Prostate gland (tissue), 2 donors: ENCODE results near the gene GDF2. TPM values are rescaled to one million over a fixed set of nuclear protein-coding genes. Genes with fewer than 3 reads are reported as not detected.

ENCODE experiments used
- DNase-seq: peaks from one replicate; pipeline ENCODE4 v3.0.0-alpha.2; 2019; ENCODE audit warnings: low spot score
- H3K27ac ChIP-seq, 2 donors: fragments of 200-600 bp; sonication (generic); 2 replicates each; pipeline ENCODE4 v1.5.1; 2017 to 2019
- H3K27me3 ChIP-seq: fragments of 200-600 bp; sonication (generic); replicated peaks from 2 replicates; pipeline ENCODE4 v1.5.1; 2019; ENCODE audit not compliant: insufficient read depth
- H3K36me3 ChIP-seq, 2 donors: fragments of 200-600 bp; sonication (generic); 1 replicate in 1 of 2; 2 replicates in 1 of 2; pipeline versions ENCODE4 v1.5.1 to v1.8.1; 2017 to 2019
- H3K4me1 ChIP-seq: fragments of 200-600 bp; sonication (generic); replicated peaks from 2 replicates; pipeline ENCODE4 v1.5.1; 2019
- H3K4me3 ChIP-seq, 2 donors: fragments of 200-600 bp; sonication (generic); 2 replicates each; pipeline ENCODE4 v1.5.1; 2017 to 2019
- H3K9me3 ChIP-seq: fragments of 200-600 bp; sonication (generic); 2 replicates; pipeline ENCODE4 v1.5.1; 2017
- POLR2A ChIP-seq: fragments of 450-650 bp; IDR thresholded peaks from one replicate; pipeline ENCODE4 v1.6.1; 2016; ENCODE audit warnings: antibody characterized with exemption, mild to moderate bottlenecking
- POLR2AphosphoS5 ChIP-seq: sonication (generic); formaldehyde crosslinking; IDR thresholded peaks from one replicate; pipeline ENCODE4 v1.6.1; 2017; ENCODE audit warnings: antibody characterized with exemption
- WGBS: methylation state at CpG from one replicate; pipeline ENCODE4 v1.1.5; 2018; 5-methylcytosine and 5-hydroxymethylcytosine counted together
- intact Hi-C: fragments of 100-400 bp; cut with DNase I; formaldehyde crosslinking; loops from one replicate; pipeline ENCODE4 v1.14.2; 2022
- total RNA-seq, 2 donors: library from RNA; depleted of rRNA; stranded (reverse); fragments of >200 nt; gene quantifications; one replicate each; pipeline ENCODE4 v1.1.0, GENCODE V29; 2016
- TF ChIP-seq, protein P1 (sequence below), 4 experiments: fragments of 200-600 bp in 2 of 4; fragments of 450-650 bp in 2 of 4; sonication (generic) in 2 of 4; IDR thresholded peaks; 1 replicate in 3 of 4; 2 replicates in 1 of 4; pipeline ENCODE4 v1.5.1; 2016 to 2019; ENCODE audit warnings: antibody characterized with exemption in 4 of 4, mild to moderate bottlenecking in 2 of 4, moderate library complexity in 2 of 4

GDF2 gene
- total RNA-seq, 2 donors from 2014 or later, result not detected

DNA sequence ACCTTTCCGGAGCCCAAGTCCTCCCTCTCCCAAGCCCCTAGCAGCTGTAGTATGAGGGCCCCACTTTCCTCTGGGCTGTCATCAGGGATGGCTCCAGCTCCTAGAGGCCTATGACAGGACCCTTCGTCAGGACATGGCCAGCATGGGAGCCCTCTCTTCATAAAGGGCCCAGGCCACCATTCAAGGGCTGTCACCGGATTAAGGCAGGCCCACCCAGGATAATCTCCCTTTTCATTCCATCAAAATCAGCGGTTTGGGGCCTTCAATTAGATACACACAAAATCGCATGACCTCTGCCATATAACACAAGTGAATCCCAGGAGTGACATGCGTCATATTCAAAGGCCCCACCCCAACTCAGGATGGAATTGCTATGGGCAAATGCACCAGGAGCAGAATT is 34.4 kb upstream of the GDF2 start:
- DNase-seq, result no peak
- WGBS, result 87% methylated on average over 6 of the region's 6 CpGs
- H3K27ac ChIP-seq, result no peak overlapping the region
- no peak overlapping the region for H3K4me3 ChIP-seq
- TF ChIP-seq POLR2AphosphoS5 (no peak), POLR2A (no peak)
- TF ChIP-seq, protein P1, sequence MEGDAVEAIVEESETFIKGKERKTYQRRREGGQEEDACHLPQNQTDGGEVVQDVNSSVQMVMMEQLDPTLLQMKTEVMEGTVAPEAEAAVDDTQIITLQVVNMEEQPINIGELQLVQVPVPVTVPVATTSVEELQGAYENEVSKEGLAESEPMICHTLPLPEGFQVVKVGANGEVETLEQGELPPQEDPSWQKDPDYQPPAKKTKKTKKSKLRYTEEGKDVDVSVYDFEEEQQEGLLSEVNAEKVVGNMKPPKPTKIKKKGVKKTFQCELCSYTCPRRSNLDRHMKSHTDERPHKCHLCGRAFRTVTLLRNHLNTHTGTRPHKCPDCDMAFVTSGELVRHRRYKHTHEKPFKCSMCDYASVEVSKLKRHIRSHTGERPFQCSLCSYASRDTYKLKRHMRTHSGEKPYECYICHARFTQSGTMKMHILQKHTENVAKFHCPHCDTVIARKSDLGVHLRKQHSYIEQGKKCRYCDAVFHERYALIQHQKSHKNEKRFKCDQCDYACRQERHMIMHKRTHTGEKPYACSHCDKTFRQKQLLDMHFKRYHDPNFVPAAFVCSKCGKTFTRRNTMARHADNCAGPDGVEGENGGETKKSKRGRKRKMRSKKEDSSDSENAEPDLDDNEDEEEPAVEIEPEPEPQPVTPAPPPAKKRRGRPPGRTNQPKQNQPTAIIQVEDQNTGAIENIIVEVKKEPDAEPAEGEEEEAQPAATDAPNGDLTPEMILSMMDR (IDR thresholded peaks at IDR 0.05), result no peak
- H3K27me3 ChIP-seq, result no peaks in the 10 kb centered on the region
- H3K9me3 ChIP-seq, result no peaks in the 10 kb centered on the region
- H3K4me1 ChIP-seq, result no peaks in the 10 kb centered on the region
- no peaks in the 10 kb centered on the region for H3K36me3 ChIP-seq
- intact Hi-C loops, result no loop called here

DNA sequence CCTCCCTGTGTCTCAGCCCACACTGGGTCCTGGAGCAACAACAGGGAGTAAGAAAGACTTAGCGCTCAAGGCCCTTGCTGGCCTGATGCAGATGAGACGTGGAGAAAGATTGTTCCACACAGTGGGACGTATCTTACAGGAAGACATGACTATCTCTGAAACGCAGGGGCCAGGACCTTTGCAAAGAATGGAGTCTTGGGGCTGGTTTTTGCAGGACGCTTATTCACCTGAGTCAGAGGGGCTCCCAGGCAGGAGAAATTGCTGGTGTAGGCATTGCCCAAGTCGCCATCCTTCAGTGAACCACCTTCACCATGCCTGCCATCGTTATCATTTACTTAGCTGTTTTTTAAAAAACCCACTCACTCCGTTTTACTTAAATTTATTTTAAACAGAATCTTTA is 34.0 kb upstream of the GDF2 start:
- Histone ChIP-seq H3K4me1 (no peaks in the 10 kb centered on the region), H3K9me3 (no peaks in the 10 kb centered on the region), H3K4me3 (no peak overlapping the region), H3K27me3 (no peaks in the 10 kb centered on the region), H3K27ac (no peak overlapping the region), H3K36me3 (no peaks in the 10 kb centered on the region)
- intact Hi-C loops, result no loop called here
- 94% methylated on average over 8 of the region's 8 CpGs for WGBS
- no peak for TF ChIP-seq POLR2AphosphoS5
- no peak for TF ChIP-seq POLR2A
- TF ChIP-seq, protein P1 (IDR thresholded peaks at IDR 0.05), result no peak
- no peak for DNase-seq

DNA sequence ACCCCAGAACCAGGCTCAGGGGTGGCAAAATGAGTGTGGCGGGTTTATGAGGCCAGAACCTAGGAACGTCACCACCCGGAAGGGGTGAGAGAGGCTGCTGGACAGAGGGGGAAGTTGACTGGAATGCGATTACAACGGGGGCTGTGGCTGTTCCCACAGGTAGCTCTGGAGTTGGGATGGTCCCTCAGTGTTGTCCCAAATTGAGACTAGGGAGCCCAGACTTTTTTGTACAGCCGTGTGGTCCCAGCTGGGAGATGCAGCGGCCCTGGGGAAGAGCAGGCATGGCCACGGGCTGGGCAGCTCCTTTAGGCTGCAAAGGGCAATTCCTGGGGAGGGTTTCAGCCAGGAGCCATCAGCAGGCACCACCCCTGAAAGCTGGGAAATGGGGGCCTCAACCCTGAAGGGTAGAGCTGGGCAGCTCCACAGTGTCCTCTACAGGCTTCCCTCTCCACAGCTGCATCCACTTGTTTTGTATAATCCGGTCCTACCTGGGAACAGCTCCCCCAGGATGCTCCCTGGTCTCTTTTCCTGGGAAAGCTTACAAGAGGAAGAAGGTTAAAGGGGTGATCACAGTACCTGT is 33.2 kb upstream of the GDF2 start:
- no peaks in the 10 kb centered on the region for H3K9me3 ChIP-seq
- H3K4me3 ChIP-seq, result no peak overlapping the region
- H3K36me3 ChIP-seq, result no peaks in the 10 kb centered on the region
- no peaks in the 10 kb centered on the region for H3K27me3 ChIP-seq
- TF ChIP-seq POLR2AphosphoS5, result no peak
- TF ChIP-seq, protein P1 (IDR thresholded peaks at IDR 0.05), result no peak
- TF ChIP-seq POLR2A, result no peak
- intact Hi-C loops, result no loop called here
- 74% methylated on average over 9 of the region's 9 CpGs for WGBS
- H3K27ac ChIP-seq, result no peak overlapping the region
- no peak for DNase-seq
- H3K4me1 ChIP-seq, result no peaks in the 10 kb centered on the region

DNA sequence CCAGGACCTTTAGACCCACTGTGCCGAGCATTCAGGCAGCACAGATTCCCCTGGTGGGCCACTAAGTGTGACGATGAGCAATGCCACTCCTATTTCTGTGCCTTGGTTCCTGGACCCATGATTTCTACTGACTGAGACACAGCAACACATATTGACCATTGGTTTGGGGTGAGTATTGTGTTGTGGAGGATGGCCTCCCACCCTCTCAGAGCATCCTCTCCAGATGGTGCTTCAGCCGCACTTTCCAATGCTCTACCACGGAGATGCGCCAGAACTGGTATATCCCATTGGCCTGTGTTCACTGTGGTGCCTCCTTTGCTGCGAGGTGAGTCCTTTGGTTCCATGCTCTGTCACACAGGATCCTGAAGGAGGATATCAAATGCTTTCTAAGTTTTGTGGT is 32.3 kb upstream of the GDF2 start:
- no peak for DNase-seq
- Histone ChIP-seq H3K36me3 (no peaks in the 10 kb centered on the region), H3K4me3 (no peak overlapping the region), H3K27me3 (no peaks in the 10 kb centered on the region), H3K27ac (no peak overlapping the region), H3K4me1 (no peaks in the 10 kb centered on the region), H3K9me3 (no peaks in the 10 kb centered on the region)
- no peak for TF ChIP-seq POLR2A
- TF ChIP-seq POLR2AphosphoS5, result no peak
- TF ChIP-seq, protein P1 (IDR thresholded peaks at IDR 0.05), result no peak
- WGBS, result 91% methylated on average over 6 of the region's 6 CpGs
- intact Hi-C loops, result no loop called here

DNA sequence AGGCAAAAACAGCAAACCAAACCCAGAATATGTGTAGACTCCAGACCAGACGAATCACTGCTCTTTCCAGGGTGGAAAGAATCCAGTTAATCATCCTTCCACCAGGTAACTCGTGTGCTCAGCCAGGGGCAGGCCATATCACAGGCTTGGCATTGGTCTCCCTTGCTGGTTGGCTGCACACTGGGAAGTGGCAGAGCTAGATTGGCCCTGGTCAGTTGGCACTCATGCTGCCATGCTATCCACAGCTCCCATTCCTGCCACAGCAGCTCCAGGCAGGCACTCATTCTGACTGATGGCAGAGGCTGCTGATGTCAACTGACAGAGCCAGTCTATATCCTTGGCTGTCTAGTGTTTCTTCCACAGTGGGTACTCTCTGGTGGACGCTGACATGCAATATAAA is 31.9 kb upstream of the GDF2 start:
- H3K27me3 ChIP-seq, result no peaks in the 10 kb centered on the region
- intact Hi-C loops, result no loop called here
- no peak for DNase-seq
- H3K4me3 ChIP-seq, result no peak overlapping the region
- WGBS, result 82% methylated on average over 3 of the region's 3 CpGs
- no peaks in the 10 kb centered on the region for H3K4me1 ChIP-seq
- no peaks in the 10 kb centered on the region for H3K9me3 ChIP-seq
- H3K27ac ChIP-seq, result no peak overlapping the region
- no peaks in the 10 kb centered on the region for H3K36me3 ChIP-seq
- TF ChIP-seq POLR2AphosphoS5 (no peak), POLR2A (no peak)
- TF ChIP-seq, protein P1 (IDR thresholded peaks at IDR 0.05), result no peak
